AG10803 (cell line): ENCODE measurements around the gene CTNNAL1.

ENCODE experiments used
- DNase-seq: peaks from one replicate; pipeline ENCODE4 v3.0.0; 2010; ENCODE audit warnings: low read depth
- H3K4me3 ChIP-seq: 2 replicates; pipeline ENCODE4 v1.5.1; 2011; ENCODE audit warnings: mild to moderate bottlenecking, low read length, control low read depth
- CTCF ChIP-seq: conservative IDR thresholded peaks from 2 replicates; pipeline ENCODE4 v1.5.1; 2011; ENCODE audit warnings: mild to moderate bottlenecking, low read length, control low read depth, inconsistent platforms

CTNNAL1 gene

GRCh38 chr9:108919517-108919916, 93.8 kb downstream of the CTNNAL1 start:
- no peak for TF ChIP-seq CTCF
- H3K4me3 ChIP-seq = no peak overlapping the region
- no peak for DNase-seq

GRCh38 chr9:108913391-108913790, 99.9 kb downstream of the CTNNAL1 start:
- no peak for TF ChIP-seq CTCF
- peak; percentile 21 for DNase-seq
- H3K4me3 ChIP-seq = no peak overlapping the region

GRCh38 chr9:108911820-108912219, 101.5 kb downstream of the CTNNAL1 start:
- TF ChIP-seq CTCF = no peak
- no peak for DNase-seq
- no peak overlapping the region for H3K4me3 ChIP-seq

- TF ChIP-seq CTCF = no peak
- H3K4me3 ChIP-seq = no peak overlapping the region
- no peak for DNase-seq
Observed at GRCh38 chr9:108910914-108911313, 102.4 kb downstream of the CTNNAL1 start.

GRCh38 chr9:108910402-108910801, 102.9 kb downstream of the CTNNAL1 start:
- no peak for DNase-seq
- H3K4me3 ChIP-seq = no peak overlapping the region
- no peak for TF ChIP-seq CTCF

- no peak for TF ChIP-seq CTCF
- DNase-seq = no peak
- no peak overlapping the region for H3K4me3 ChIP-seq
Observed at GRCh38 chr9:108905494-108905893, 107.8 kb downstream of the CTNNAL1 start.

- no peak for DNase-seq
- no peak overlapping the region for H3K4me3 ChIP-seq
- no peak for TF ChIP-seq CTCF
Observed at GRCh38 chr9:108904161-108904560, 109.1 kb downstream of the CTNNAL1 start.
